ENCODE results near the gene OOSP4B. TPM values are rescaled to one million over a fixed set of nuclear protein-coding genes. Genes with fewer than 3 reads are reported as not detected.

Gene OOSP4B
- total RNA-seq: not detected
- not detected for total RNA-seq (2013)

- H3K4me3 Mint-ChIP-seq: no peak within 1 kb of the TSS
- no peaks in the 10 kb centered on the region for H3K36me3 ChIP-seq (ENCODE audit: control insufficient read depth, insufficient read depth, low read length)
- no peaks in the 10 kb centered on the region for H3K27me3 ChIP-seq (ENCODE audit: control insufficient read depth, insufficient read depth, low read length)
- H3K4me1 ChIP-seq (ENCODE audit: control insufficient read depth, insufficient read depth, low read length): no peaks in the 10 kb centered on the region
- ATAC-seq: no peak
- intact Hi-C loops (cut with micrococcal nuclease): no loop called here
- no peak for DNase-seq
- no peak within 1 kb of the TSS for H3K27ac ChIP-seq (ENCODE audit: low read length)
- no peak within 1 kb of the TSS for H3K4me3 ChIP-seq (ENCODE audit: low read length)
- no peak within 1 kb of the TSS for H3K27ac Mint-ChIP-seq
- H3K9me3 ChIP-seq (ENCODE audit: control insufficient read depth, insufficient read depth, low read length): no peaks in the 10 kb centered on the region
- H3K36me3 Mint-ChIP-seq: no peaks in the 10 kb centered on the region
- H3K27me3 Mint-ChIP-seq (ENCODE audit: low read depth in 2 of 2): peaks cover 3 to 7% of the 10 kb centered on the region in 2 donors
- TF ChIP-seq CTCF (IDR thresholded peaks at IDR 0.05): no peak
- no peaks in the 10 kb centered on the region for H3K4me1 Mint-ChIP-seq
- peaks cover 0 to 2% of the 10 kb centered on the region in 2 donors for H3K9me3 Mint-ChIP-seq
- WGBS (ENCODE audit: insufficient coverage): 86% methylated on average over 1 of the region's 1 CpG
These were observed at the start of gene OOSP4B for GRCh38 chr11:60016881-60017280. Gene OOSP4B, plus strand, starts transcription at chr11:60017181.

GRCh38 chr11:59967677-59968394 is 49.1 kb upstream of the OOSP4B start:
- no peaks in the 10 kb centered on the region for H3K9me3 Mint-ChIP-seq
- intact Hi-C loops (cut with micrococcal nuclease): no loop called here
- 78% methylated on average over 2 of the region's 3 CpGs for WGBS (ENCODE audit: insufficient coverage)
- TF ChIP-seq CTCF (IDR thresholded peaks at IDR 0.05): no peak
- Histone ChIP-seq H3K27me3 (ENCODE audit: control insufficient read depth, insufficient read depth, low read length) (no peaks in the 10 kb centered on the region), H3K9me3 (ENCODE audit: control insufficient read depth, insufficient read depth, low read length) (no peaks in the 10 kb centered on the region), H3K4me3 (ENCODE audit: low read length) (no peak overlapping the region), H3K4me1 (ENCODE audit: control insufficient read depth, insufficient read depth, low read length) (no peaks in the 10 kb centered on the region), H3K36me3 (ENCODE audit: control insufficient read depth, insufficient read depth, low read length) (no peaks in the 10 kb centered on the region), H3K27ac (ENCODE audit: low read length) (no peak overlapping the region)
- H3K27ac Mint-ChIP-seq: no peak overlapping the region
- no peaks in the 10 kb centered on the region for H3K36me3 Mint-ChIP-seq
- H3K27me3 Mint-ChIP-seq (ENCODE audit: low read depth in 2 of 2): peaks cover 0 to 6% of the 10 kb centered on the region in 2 donors
- ATAC-seq: peak in 1 of 3 donors; percentile 61
- no peak overlapping the region for H3K4me3 Mint-ChIP-seq
- H3K4me1 Mint-ChIP-seq: no peaks in the 10 kb centered on the region
- DNase-seq: no peak

GRCh38 chr11:59968395-59968783 is 48.6 kb upstream of the OOSP4B start:
- ATAC-seq: no peak
- Mint-ChIP-seq H3K36me3 (no peaks in the 10 kb centered on the region), H3K9me3 (no peaks in the 10 kb centered on the region), H3K27me3 (ENCODE audit: low read depth in 2 of 2) (peaks cover 0 to 6% of the 10 kb centered on the region in 2 donors), H3K27ac (no peak overlapping the region), H3K4me1 (no peaks in the 10 kb centered on the region), H3K4me3 (no peak overlapping the region)
- 80% methylated on average over 1 of the region's 1 CpG for WGBS (ENCODE audit: insufficient coverage)
- Histone ChIP-seq H3K36me3 (ENCODE audit: control insufficient read depth, insufficient read depth, low read length) (no peaks in the 10 kb centered on the region), H3K27me3 (ENCODE audit: control insufficient read depth, insufficient read depth, low read length) (no peaks in the 10 kb centered on the region), H3K27ac (ENCODE audit: low read length) (no peak overlapping the region), H3K4me1 (ENCODE audit: control insufficient read depth, insufficient read depth, low read length) (no peaks in the 10 kb centered on the region), H3K4me3 (ENCODE audit: low read length) (no peak overlapping the region), H3K9me3 (ENCODE audit: control insufficient read depth, insufficient read depth, low read length) (no peaks in the 10 kb centered on the region)
- no peak for TF ChIP-seq CTCF (IDR thresholded peaks at IDR 0.05)
- intact Hi-C loops (cut with micrococcal nuclease): no loop called here
- DNase-seq: no peak

- H3K27ac Mint-ChIP-seq: no peak overlapping the region
- Histone ChIP-seq H3K36me3 (ENCODE audit: control insufficient read depth, insufficient read depth, low read length) (no peaks in the 10 kb centered on the region), H3K4me3 (ENCODE audit: low read length) (no peak overlapping the region), H3K9me3 (ENCODE audit: control insufficient read depth, insufficient read depth, low read length) (no peaks in the 10 kb centered on the region), H3K27me3 (ENCODE audit: control insufficient read depth, insufficient read depth, low read length) (no peaks in the 10 kb centered on the region), H3K4me1 (ENCODE audit: control insufficient read depth, insufficient read depth, low read length) (no peaks in the 10 kb centered on the region), H3K27ac (ENCODE audit: low read length) (no peak overlapping the region)
- no peaks in the 10 kb centered on the region for H3K9me3 Mint-ChIP-seq
- 88% methylated on average over 5 of the region's 5 CpGs for WGBS (ENCODE audit: insufficient coverage)
- no peaks in the 10 kb centered on the region for H3K4me1 Mint-ChIP-seq
- no peaks in the 10 kb centered on the region for H3K36me3 Mint-ChIP-seq
- DNase-seq (no peak), ATAC-seq (no peak)
- intact Hi-C loops (cut with micrococcal nuclease): no loop called here
- H3K27me3 Mint-ChIP-seq (ENCODE audit: low read depth in 2 of 2): no peaks in the 10 kb centered on the region
- TF ChIP-seq CTCF (IDR thresholded peaks at IDR 0.05): no peak
- H3K4me3 Mint-ChIP-seq: no peak overlapping the region
These were observed 43.9 kb upstream of the OOSP4B start for GRCh38 chr11:59973097-59973496.
